ENCODE results near the gene TMEM269. TPM values are rescaled to one million over a fixed set of nuclear protein-coding genes. Genes with fewer than 3 reads are reported as not detected.

TMEM269 gene
- total and polyA plus RNA-seq, 12 donors: 0.03 to 1.1 (median 0.08) TPM; not detected in 8

- Histone ChIP-seq H3K36me3 (replicated peaks in 1 of 2) (no peaks in the 10 kb centered on the region), H3K4me3 (no peak overlapping the region), H3K4me1 (replicated peaks in 1 of 2) (no peaks in the 10 kb centered on the region), H3K27ac (no peak overlapping the region), H3K27me3 (no peaks in the 10 kb centered on the region), H3K9me3 (replicated peaks in 1 of 3) (no peaks in the 10 kb centered on the region)
- WGBS, 4 donors: 91 to 92% (median 91%) methylated on average over 16 to 17 of the region's 17 CpGs
- no peak for DNase-seq
- intact Hi-C loops (cut with DNase I): no loop called here
- TF ChIP-seq POLR2A (IDR thresholded peaks at IDR 0.05): no peak
- no peak for TF ChIP-seq CTCF (IDR thresholded peaks at IDR 0.05)
These were observed 45.8 kb downstream of the TMEM269 start for GRCh38 chr1:42830631-42831030.

DNA sequence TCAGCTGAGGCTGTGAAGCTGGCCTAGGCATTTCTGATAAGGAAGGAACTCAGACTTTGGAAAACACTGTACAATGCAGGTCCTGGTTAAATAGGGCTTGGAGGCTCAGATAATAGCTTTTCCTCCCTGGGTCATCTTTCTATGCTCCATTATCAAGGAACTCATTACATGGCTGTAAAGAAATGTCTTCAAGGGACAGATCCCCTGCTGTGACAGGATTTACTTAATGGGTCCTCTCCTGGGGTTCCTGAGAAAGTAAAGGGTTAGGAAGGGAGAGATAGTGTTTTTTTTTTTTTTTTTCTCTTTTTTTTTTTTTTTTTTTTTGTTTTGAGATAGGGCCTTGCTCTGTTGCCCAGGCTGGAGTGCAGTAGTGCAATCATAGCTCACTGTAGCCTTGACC is 46.5 kb downstream of the TMEM269 start:
- intact Hi-C loops (cut with DNase I): no loop called here
- no peaks in the 10 kb centered on the region for H3K36me3 ChIP-seq (replicated peaks in 1 of 2)
- TF ChIP-seq CTCF (IDR thresholded peaks at IDR 0.05) (no peak), POLR2A (IDR thresholded peaks at IDR 0.05) (no peak)
- H3K9me3 ChIP-seq (replicated peaks in 1 of 3): no peaks in the 10 kb centered on the region
- H3K4me1 ChIP-seq (replicated peaks in 1 of 2): no peaks in the 10 kb centered on the region
- H3K27ac ChIP-seq: no peak overlapping the region
- no peak overlapping the region for H3K4me3 ChIP-seq
- H3K27me3 ChIP-seq: no peaks in the 10 kb centered on the region
- no peak for DNase-seq

DNA sequence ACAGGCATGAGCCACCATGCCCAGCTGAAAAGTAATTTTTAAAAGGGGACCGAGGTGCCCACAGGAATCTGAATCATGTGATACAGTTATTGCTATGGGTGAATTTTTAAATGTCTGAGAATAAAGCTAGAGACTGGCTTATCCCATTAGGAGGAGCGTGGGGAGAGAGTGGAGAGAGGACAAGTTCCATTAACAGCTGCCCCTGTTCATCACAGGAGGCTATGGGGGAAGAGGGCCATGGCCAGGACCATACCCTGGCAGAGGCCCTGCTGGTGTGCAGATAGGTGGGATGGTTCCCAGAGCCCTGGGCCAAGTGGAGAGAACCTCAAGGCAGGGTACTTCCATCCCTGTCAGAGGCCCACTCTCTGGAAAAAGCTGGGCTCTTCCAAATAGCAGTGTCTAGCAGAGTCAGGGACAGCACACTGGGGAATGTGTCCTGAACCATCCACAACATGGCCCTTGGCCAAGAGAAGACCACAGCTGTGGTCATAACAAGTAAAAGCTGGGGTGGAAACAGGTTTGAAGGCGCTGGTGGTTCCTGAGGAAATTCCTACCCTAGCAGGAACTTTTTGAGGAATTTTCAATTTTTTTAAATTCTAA is 48.0 kb downstream of the TMEM269 start:
- TF ChIP-seq CTCF (IDR thresholded peaks at IDR 0.05): no peak
- TF ChIP-seq POLR2A (IDR thresholded peaks at IDR 0.05): no peak
- Histone ChIP-seq H3K36me3 (replicated peaks in 1 of 2) (no peaks in the 10 kb centered on the region), H3K9me3 (replicated peaks in 1 of 3) (no peaks in the 10 kb centered on the region), H3K27me3 (no peaks in the 10 kb centered on the region), H3K4me1 (replicated peaks in 1 of 2) (no peaks in the 10 kb centered on the region), H3K27ac (no peak overlapping the region), H3K4me3 (no peak overlapping the region)
- no peak for DNase-seq
- 83 to 97% (median 96%) methylated on average over 3 of the region's 3 CpGs for WGBS, 4 donors
- intact Hi-C loops (cut with DNase I): no loop called here

- Histone ChIP-seq H3K4me3 (no peak overlapping the region), H3K9me3 (replicated peaks in 1 of 3) (no peaks in the 10 kb centered on the region), H3K27ac (no peak overlapping the region), H3K27me3 (no peaks in the 10 kb centered on the region), H3K36me3 (replicated peaks in 1 of 2) (no peaks in the 10 kb centered on the region), H3K4me1 (replicated peaks in 1 of 2) (no peaks in the 10 kb centered on the region)
- 76 to 85% (median 83%) methylated on average over 4 of the region's 4 CpGs for WGBS, 4 donors
- DNase-seq: no peak
- intact Hi-C loops (cut with DNase I): no loop called here
- TF ChIP-seq CTCF (IDR thresholded peaks at IDR 0.05): no peak
- TF ChIP-seq POLR2A (IDR thresholded peaks at IDR 0.05): no peak
These were observed 49.2 kb downstream of the TMEM269 start for GRCh38 chr1:42833981-42834380.

All from adrenal gland (tissue), 12 donors.